ENCODE data around the gene SRP68.

The SRP68 gene

GRCh38 chr17:76008630-76009425 lies 63.5 kb downstream of the SRP68 start:
- DNase-seq: no peak
- H3K27ac ChIP-seq: no peak overlapping the region
- TF ChIP-seq, protein P1, sequence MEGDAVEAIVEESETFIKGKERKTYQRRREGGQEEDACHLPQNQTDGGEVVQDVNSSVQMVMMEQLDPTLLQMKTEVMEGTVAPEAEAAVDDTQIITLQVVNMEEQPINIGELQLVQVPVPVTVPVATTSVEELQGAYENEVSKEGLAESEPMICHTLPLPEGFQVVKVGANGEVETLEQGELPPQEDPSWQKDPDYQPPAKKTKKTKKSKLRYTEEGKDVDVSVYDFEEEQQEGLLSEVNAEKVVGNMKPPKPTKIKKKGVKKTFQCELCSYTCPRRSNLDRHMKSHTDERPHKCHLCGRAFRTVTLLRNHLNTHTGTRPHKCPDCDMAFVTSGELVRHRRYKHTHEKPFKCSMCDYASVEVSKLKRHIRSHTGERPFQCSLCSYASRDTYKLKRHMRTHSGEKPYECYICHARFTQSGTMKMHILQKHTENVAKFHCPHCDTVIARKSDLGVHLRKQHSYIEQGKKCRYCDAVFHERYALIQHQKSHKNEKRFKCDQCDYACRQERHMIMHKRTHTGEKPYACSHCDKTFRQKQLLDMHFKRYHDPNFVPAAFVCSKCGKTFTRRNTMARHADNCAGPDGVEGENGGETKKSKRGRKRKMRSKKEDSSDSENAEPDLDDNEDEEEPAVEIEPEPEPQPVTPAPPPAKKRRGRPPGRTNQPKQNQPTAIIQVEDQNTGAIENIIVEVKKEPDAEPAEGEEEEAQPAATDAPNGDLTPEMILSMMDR (IDR thresholded peaks at IDR 0.05; ENCODE audit: low read depth, low read length, missing control alignments): no peak
- in situ Hi-C loops (cut with HindIII; ENCODE audit: low pct_ligation_motif_present, low sequenced_read_pairs): no loop called here
- no peaks in the 10 kb centered on the region for H3K36me3 ChIP-seq (replicated peaks)
- no peak overlapping the region for H3K4me3 ChIP-seq (ENCODE audit: low read depth, low read length)
- no peaks in the 10 kb centered on the region for H3K27me3 ChIP-seq (replicated peaks)

GRCh38 chr17:76008208-76008607 lies 64.1 kb downstream of the SRP68 start:
- TF ChIP-seq, protein P1 (IDR thresholded peaks at IDR 0.05; ENCODE audit: low read depth, low read length, missing control alignments): no peak
- in situ Hi-C loops (cut with HindIII; ENCODE audit: low pct_ligation_motif_present, low sequenced_read_pairs): no loop called here
- no peak for DNase-seq
- no peaks in the 10 kb centered on the region for H3K36me3 ChIP-seq (replicated peaks)
- H3K27ac ChIP-seq: no peak overlapping the region
- no peak overlapping the region for H3K4me3 ChIP-seq (ENCODE audit: low read depth, low read length)
- H3K27me3 ChIP-seq (replicated peaks): no peaks in the 10 kb centered on the region

- in situ Hi-C loops (cut with HindIII; ENCODE audit: low pct_ligation_motif_present, low sequenced_read_pairs): no loop called here
- TF ChIP-seq, protein P1 (IDR thresholded peaks at IDR 0.05; ENCODE audit: low read depth, low read length, missing control alignments): no peak
Observed at GRCh38 chr17:76007850-76008165, 64.5 kb downstream of the SRP68 start.

DNA sequence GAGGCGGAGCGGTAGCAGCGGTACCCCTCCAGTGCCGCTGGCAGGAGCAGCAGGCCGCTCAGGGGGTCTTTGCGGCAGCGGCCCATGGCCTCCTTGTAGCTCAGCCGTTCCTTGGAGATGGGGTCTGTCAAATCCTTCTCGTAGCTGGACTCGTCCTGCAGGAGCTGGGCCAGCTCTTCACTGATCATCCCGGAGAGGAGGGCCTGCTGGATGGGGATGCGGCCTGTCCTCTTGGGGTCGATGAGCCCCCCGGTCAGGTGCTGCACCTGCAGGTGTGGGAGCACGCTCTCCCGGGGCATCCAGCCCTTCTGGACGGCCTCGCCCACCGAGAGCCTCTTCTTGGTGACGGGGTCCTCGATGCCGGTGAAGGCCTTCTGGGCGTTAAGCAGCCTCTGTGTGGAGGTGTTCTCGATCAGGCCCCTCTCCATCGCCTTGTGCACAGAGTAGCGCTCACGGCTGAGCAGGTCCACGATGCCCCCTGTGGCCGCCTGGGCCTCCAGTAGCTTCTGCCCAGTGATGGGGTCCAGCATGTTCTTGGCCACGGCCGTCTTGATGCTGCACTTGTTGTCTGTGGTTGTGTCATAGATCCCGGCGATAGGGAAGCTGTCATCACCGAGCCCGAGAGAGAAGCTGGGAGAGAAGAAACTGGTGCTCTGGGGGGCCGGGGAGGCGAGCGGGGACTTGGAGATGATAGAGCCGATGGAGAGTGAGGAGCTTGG lies 65.0 kb downstream of the SRP68 start:
- in situ Hi-C loops (cut with HindIII; ENCODE audit: low pct_ligation_motif_present, low sequenced_read_pairs): no loop called here
- TF ChIP-seq, protein P1 (IDR thresholded peaks at IDR 0.05; ENCODE audit: low read depth, low read length, missing control alignments): no peak
- no peaks in the 10 kb centered on the region for H3K27me3 ChIP-seq (replicated peaks)
- no peak overlapping the region for H3K27ac ChIP-seq
- no peak for DNase-seq
- no peak overlapping the region for H3K4me3 ChIP-seq (ENCODE audit: low read depth, low read length)
- no peaks in the 10 kb centered on the region for H3K36me3 ChIP-seq (replicated peaks)

More at GRCh38 chr17:76007850-76008165, 64.5 kb downstream of the SRP68 start:
- no peak overlapping the region for H3K4me3 ChIP-seq (ENCODE audit: low read depth, low read length)
- H3K27me3 ChIP-seq (replicated peaks): no peaks in the 10 kb centered on the region
- no peaks in the 10 kb centered on the region for H3K36me3 ChIP-seq (replicated peaks)
- DNase-seq: no peak
- no peak overlapping the region for H3K27ac ChIP-seq

- in situ Hi-C loops (cut with HindIII; ENCODE audit: low pct_ligation_motif_present, low sequenced_read_pairs): no loop called here
- TF ChIP-seq, protein P1 (IDR thresholded peaks at IDR 0.05; ENCODE audit: low read depth, low read length, missing control alignments): peak; percentile 72
- H3K27me3 ChIP-seq (replicated peaks): no peaks in the 10 kb centered on the region
- no peaks in the 10 kb centered on the region for H3K36me3 ChIP-seq (replicated peaks)
- H3K27ac ChIP-seq: no peak overlapping the region
- DNase-seq: peak; percentile 35
- H3K4me3 ChIP-seq (ENCODE audit: low read depth, low read length): no peak overlapping the region
Observed at GRCh38 chr17:76005263-76006149, 66.8 kb downstream of the SRP68 start.

Measured in brain microvascular endothelial cell (primary cell).